T-helper 9 cell (primary cell): Measurements from ENCODE around the gene EPOP.

Experiments
- DNase-seq: peaks from one replicate; pipeline ENCODE4 v3.0.0-alpha.2; 2020

EPOP gene

DNA sequence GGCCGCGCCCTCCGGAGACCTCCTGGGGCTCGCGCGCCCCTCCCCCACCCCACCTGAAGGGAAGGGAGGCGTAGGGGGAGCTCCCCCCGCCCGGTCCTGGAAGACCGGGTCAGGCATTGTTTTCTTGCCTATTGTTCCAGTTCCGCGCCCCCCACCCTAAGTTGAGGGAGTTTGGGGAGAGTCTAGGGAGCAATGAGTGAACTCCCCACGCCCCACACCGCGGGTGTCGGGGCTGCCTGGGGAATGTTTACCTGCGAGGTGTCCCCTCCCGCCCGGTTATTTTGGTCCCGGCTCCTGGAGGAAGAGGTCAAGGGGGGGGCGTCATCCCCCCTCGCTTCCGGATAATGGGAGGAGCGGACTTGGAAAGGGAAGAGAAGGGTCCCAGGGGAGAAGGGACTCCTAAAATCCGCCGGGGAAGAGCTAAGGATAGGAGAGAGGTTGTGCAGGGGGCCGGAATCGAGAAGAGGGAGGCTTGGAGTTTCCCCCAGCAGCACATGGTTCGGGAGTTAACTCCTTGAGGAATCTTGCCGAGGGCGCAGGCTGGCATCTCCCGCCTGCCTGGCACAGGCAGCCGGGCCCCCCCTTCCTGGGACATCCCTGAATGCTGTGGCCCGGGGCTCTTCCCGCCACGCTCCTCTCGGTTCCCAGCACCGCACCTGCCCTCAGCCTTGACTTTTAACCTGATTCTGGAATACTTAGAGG, 31.2 kb upstream of the EPOP start:
- DNase-seq = peak; percentile 41

DNA sequence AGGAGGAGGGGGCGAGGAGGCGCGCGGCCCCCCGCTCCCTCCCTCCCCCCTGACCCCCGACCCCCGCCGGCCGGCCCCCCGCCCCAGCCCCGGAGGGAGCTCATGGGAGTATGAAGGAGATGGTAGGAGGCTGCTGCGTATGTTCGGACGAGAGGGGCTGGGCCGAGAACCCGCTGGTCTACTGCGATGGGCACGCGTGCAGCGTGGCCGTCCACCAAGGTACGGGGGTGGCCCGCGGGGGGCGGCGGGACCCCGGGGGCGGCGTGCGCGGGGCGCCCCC, 30.7 kb upstream of the EPOP start:
- DNase-seq = no peak

DNA sequence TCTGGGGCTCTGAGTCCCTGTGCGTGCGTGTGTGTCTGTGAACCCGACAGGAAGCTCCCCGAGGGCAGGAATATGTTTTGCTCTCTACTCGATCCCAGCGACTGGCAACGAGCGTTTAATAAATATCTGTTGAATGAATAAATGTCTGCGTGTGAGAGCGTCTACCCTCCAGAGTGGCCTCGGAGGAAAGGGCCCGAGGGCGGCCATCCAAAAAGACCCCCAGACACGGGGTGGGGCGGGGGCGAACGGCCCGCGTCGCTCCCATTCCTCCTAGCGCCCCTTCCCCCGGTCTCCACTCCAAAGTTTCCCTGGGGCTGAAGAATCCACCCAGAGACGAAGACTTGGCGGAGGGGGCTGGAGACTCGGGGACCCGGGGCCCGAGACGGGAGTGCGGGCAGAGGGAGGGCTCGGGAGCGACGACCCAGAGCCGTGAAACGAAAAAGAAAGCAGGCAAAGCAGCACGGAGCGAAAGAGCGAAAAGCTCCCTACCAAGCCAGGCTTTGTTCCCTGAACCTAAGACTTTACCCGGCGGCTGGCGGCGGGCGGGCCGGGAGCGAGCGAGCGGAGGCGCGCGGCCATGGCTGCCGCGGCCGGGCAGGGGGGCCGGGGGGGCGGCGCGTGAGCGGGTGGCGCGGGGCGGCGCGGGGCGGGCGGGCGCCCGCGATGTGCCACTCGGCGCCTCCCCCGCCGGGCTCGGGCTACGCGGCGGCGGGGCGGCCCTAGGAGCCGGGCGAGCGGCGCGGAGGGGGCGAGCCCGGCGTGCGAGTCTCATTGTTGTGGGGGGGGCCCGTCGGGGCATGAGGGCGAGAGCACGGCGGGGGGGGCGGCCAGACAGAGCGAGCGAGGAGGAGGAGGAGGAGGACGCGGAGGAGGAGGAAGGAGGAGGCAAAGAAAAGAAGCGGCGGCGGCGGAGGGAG, 30.1 kb upstream of the EPOP start, which contains the start of gene MLLT6:
Gene MLLT6 (plus strand): TSS at position 668 of the 917 bp plus-strand sequence. CDS start 360 bp downstream, outside the sequence.
- peak; percentile 78 for DNase-seq

DNA sequence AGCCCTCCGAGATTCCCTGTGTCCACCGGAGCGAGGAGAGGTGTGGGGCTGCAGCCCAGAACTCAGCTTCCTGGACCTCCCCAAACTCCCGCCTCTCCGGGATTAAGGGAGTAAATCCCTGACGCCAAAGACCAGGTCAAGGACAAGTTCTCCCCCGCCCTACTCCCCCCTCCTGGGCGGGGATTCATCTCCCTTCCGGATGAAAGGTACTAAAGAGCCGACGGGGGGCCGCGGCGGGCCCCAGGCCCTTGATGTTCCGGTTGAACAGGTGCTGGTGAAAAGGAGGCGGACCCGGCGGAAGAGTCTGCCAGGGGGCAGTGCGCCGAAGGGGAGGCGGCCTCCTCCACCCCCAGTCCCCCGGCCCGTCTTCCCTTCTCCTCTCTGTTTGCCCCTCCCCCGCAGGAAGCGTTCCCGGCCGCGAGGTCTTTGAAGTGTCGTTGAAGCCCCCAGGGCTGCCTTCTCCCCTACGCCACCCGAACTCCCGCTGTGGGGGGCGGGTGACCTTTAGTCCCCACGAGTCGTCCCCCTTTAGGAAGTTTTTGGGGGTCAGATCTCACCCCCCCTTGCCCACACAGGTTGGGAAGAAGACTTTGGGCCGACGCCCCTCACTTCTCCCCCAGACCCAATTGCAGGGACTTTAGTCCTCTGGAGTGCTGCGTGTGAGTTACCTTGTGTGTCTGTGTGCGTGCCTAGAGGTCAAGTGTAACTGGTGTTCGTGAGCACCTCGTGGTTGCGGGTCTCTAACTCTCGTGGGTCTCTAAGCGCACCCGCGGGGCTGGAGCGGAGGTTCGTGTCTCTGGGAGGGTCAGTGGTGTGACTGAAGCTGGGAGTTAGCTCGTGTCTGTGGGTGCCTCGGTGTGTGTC, 29.2 kb upstream of the EPOP start:
- peak; percentile 59 for DNase-seq

DNA sequence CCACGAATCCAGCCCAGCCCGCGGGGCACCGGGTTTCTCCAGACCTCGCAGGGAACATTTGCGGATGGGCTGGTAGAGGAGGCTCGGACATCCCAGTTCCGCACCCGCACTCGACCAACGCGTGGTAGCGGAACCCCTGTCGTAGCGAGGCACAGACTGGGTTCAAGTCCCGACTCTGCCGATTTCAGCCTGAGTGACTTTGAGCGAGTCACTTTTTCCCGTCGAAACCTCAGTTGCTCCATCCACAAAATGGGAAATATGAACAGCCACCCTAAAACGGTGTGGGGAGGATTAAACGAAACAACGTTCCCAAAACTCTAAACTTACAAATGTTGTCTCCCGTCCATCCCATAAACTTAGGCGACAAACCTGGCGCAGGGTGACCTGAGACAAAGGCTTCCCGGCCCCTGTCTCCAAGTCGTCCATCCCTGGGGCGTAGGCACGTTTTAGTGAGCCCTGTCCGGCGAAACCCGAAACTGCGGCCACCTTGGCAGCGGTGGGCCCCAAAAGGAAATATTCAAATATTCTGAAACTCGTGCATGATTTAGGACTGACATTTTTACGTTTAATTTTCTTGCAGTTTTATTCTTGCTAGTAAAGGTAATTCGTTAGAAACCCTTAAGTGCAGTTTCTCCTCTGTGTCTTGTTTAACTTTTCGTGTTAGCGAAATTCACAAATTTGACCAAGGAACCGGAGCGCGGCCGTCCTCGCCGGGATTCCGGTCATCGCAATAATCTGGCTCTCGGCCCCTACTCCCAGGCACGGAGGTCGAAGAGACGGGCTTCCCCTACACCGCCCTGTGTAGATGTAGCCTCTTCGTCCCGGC, 28.4 kb upstream of the EPOP start:
- no peak for DNase-seq

DNA sequence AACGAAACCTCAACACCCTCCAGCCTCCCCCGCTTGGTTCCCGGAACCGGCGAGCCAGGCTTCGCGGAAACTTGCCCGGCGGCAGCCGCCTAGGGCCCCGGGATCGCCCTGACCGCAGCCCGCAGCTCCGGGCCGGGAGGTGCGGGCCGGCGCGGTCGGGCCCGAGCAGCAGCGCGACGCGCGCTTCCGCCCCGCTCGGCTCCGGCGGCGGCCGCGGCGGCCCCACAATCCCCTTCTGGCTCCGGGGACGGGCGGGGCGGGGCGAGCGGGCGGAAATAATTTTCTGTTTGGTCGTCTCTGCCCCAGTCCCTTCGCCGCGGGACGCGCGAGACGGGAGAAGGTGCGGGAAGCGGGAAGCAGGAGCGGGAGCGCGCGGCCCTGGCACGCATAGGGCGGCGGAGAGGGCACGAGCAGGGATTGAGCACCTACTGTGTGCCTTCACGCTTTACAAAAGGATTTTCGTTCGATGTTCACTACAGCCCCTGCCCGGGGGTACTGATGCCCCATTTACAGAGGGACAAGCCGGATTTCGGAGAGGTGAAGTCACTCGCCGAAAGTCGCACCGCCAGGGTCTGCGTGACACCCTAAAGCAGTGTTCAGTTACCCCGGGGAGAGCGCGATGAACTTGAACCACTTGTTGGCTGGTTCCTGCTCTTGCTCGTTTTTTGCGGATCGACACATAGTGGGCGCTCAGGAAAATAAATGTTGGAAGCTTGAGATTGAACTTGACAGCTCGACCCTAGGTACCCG, 27.6 kb upstream of the EPOP start:
- DNase-seq = peak; percentile 77

DNA sequence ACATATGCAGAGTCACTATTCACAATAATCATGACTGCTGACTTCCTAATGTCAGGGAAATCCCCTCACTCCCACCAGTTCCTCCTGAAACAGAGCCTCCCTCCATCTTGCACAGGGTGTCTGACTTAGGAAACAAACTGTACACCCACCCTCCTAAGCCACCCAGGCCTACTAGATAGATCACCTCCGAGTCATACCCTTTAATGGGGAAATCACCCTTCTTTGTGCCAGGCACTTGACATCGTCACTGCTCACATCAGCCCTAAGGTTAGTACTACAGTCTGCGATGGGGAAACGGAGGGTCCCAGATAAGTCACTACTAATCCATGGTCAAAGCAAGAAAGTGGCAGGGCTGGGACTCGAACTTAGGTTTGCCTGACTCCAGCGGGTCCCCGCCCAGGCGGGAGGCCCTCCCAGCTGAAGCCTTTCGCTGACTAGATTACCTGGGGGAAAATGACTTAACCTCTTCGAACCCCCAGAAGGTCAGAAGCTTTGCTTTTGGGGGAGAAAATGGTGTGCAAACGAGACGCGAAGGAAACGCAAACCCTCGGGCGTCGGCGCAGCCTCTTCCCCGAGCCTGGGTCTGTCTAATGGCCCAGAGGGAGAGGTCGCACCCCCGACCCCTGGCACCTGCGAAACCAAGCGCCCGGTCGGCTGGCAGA, 26.9 kb upstream of the EPOP start:
- DNase-seq = peak; percentile 46

DNA sequence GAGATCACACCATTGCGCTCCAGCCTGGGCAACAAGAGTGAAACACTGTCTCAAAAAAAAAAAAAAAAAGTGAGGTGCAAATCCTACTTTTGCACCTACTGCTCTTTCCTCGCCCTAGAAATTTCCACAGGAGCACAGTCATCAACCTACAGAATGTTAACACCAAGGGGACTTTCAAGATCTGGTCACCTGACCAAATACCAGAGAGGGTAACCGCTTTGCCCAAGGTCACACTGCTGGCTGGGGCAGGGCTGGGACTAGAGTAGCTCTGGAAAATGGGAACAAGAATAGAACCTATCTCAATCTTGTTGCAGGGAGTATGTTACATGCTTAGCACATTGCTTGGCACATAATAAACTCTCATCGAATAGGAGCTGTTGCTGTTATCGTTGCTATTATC, 24.0 kb upstream of the EPOP start:
- no peak for DNase-seq

DNA sequence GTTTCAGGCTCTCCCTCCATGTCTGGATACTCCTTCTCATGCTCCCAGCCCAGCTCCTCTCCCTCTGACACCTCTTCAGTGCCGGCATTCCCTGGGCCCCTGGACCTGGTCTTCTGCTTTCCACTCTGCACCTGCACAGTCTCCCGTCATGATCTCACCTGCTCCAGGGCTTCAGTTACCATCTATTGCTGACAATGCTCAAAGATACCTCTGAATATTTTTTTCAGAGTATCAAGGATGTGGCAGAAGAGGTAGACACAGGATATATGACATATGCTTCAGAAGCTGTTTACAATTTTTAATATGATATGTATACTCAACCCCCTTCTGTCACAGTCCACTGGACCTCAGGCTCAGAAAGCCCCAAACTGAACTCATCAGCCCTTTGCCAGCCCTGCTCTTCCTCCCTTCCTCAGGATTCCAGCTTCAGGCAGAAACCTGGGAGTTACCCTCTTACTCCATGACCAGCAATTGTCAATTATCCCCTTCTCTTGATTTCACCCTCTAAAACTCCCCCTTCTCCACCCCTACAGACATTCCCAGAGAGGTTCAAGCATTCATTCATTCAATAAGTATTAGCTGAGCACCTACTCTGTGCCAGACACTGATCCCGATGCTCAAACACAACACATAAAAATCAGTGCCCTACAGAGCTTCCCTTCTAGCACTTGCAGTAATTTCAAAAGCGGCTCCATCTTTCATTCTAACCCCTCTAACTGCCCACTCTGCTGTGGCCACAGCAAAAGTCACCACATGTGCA, 22.5 kb upstream of the EPOP start:
- no peak for DNase-seq

DNA sequence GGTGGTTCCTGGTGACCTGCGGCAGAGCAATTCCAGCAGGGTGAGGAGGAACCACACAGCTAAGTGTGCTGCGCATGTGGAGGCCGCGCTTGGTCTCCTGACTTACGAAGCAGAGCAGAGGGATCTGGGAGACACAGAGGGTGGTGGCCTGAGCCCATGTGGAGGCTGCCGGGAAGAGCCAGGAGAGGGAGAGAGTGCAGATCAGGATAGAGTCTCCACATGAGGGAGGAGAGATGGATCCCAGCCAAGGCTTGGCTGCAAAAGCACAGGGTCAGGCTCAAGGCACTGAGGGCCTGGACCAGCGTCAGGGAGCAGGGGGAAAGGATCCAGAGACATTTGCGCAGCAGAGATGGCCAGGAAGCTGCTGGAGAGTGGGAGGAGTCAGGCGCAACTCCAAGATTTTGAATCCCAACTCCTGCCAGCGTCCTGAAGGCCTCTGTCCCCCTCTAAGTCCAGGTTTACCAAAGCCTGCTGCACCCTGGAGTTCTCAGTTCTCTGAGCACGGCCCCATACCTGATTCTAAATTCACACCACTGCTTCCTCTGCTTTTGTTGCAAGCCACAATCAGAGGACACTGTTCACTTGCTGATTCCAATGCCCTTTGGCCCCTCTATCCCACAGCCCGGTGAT, 19.1 kb upstream of the EPOP start:
- no peak for DNase-seq

DNA sequence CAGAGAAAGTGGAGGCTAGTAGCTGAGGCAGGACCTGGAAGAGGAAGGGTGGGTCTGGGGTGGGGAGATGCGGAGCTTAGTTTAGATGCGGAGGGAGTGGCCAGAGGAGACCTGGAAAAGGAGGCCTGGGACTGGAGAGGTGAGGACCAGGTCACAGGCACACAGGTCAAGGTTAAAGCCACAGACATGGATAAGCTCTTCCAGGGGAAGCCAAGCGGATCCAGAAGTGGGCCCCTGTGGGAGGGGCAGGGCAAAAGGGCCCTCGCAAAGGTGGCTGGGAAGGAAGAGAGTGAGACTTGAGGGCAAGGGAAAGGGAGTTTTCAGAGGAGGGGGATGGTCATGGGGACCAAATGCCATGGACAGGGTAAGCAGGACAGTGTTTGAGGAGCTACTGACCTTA, 16.4 kb upstream of the EPOP start:
- no peak for DNase-seq

DNA sequence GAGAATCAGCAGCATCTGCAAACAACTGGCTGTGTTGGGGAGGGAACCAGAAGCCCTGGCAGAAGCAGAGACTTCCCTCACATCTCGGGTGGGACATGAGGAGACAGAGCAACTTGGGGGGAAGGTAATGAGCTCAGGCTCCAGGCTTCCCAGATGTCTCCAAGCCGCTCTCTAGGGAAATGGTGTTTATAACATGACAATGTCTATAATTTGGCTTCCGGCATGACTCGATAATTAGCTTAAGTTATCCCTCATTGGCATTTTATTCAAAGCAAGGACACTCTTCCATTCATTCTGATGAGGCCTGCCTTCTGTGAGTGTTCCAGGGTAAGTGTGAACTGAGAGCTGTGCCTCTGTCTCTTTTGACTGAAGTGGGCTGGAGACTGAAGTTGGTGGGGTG, 15.6 kb upstream of the EPOP start:
- no peak for DNase-seq

DNA sequence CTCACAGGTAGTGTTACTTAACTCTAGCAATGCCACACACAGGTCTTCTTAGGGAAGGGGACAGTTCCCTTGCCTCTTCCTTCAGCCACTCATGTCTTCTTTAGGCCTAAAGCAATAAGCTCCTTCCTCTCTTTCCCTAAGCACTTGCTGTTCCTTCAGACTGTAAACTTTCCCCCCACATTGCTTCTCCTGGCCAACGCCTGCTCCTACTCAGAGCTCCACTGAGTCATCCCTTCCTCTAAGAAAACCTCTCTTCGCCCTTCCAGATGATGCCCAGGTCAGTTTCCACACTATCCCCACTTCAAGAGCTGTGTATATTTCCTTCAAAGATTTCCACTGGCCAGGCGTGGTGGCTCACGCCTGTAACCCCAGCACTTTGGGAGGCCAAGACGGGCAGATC, 12.5 kb upstream of the EPOP start:
- DNase-seq = no peak

DNA sequence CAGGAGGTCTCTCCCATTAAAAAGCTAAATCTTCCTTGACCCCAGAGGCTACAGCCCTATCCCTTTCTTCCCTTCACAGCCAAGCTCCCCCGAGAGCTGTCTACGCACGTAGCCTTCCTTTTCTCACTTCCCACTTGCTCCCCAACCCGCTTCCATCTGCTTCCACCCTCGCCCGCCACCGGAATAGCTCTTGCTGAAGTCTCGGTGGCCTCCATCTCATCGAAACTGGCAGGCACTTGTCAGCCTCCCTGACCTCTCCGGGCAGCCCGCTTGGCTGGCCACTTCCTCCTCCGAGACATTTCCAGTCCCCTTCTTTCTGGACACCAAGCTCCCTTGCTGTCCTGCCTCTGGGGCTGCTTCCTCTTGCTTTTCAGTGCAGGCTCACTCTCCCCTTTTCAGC, 10.7 kb upstream of the EPOP start:
- DNase-seq = no peak

DNA sequence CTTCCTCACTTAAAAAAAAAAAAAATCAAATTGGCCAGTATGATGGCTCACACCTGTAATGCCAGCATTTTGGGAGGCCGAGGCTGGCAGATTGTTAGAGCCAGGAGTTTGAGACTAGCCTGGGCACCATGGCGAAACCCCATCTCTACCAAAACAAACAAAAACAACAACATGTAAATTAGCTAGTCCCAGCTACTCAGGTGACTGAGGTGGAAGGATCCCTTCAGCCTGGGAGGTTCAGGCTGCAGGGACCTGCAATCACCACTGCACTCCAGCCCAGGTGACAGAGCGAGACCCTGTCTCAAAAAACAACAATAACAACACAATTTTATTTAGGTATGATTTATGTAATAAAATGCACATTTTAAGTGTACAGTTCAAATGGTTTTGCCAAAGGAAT, 6.3 kb upstream of the EPOP start:
- DNase-seq = no peak

DNA sequence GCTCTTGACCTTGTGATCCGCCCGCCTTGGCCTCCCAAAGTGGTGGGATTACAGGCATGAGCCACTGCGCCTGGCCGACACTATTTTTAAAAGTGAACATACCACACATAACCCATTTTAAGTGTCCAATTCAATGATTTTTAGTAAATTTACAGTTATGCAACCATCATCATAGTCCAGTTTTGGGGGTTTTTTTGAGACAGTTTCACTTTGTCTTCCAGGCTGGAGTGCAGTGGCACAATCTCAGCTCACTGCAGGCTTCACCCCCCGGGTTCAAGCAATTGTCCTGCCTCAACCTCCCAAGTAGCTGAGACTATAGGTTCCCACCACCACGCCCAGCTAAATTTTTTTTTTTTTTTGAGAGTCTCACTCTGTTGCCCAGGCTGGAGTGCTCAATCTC, 3.1 kb upstream of the EPOP start:
- DNase-seq = no peak

DNA sequence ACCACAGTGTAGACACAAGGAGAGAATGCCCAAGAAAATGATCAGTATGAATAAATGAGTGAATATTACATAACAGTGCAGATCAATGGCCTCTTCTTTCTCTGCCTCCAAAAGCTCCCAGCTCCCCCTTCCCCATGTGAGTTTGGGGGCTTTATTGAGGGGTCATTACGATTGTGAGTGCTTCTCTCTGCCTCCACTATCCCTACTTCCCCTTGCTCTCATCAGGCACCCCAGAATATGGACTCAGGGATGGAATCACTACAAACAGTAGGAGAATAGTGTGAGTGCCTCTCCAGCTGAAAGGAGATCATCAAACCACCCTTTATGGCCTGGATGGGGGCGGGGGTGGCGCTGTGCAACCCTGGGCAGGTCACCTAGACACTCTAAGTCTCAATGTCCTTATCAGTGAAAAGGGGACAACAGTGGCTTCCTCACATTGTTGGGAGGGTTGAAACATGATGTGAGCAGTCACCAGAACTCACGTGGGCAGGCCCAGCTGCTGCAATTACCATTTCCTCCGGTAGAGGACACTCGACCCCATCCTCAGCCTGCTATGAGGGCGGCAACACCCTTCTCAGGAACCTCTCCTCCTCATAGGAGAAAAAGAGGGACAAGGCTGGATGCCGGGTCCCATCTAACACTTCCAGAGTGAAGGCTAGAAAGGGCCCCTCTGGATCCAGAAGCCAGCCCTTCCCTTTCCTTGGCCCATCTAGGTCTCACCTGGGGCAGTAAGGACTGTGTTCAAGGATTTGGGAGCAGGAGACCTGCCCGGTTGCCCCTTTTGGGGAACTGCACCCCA, 2.1 kb upstream of the EPOP start:
- peak; percentile 72 for DNase-seq

DNA sequence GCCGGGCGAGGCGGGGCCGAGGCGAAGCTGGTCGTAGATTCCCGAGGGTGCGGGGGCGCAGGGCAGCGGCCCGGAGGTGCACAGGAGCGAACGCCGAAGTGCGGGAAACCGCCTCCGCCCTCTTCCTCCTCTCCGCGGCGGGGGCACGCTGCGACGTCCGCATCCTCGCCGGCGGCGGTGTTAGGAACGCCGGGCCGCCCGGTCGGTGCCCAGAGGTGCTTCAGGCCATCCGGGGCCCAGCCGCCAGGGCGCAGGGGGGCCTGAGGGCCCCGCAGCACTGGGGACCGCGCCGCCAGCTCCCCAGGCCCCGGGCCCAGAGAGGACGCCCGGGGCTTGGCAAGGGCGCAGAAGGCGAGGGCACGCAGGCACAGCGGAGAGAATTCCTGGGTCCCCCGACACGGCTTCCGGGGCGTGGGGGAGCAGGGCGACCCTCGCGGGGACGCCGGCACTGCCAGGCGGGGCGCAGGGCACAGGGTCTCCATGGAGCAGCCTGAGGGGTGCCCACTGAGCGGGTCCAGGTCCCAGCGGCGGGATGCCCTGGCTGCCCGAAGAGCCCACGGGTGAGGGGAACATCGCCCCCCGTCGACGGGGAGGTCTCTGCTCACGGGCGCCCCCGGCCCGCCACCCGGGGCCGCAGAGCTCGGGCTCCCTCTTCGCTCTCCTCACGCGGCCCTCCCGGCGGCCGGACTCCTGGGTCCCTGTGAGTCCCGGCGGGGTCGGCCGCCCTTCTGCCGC, 576 bp downstream of the EPOP start:
- DNase-seq = peak; percentile 7
